ENCODE results near the gene TNK2.

DNA sequence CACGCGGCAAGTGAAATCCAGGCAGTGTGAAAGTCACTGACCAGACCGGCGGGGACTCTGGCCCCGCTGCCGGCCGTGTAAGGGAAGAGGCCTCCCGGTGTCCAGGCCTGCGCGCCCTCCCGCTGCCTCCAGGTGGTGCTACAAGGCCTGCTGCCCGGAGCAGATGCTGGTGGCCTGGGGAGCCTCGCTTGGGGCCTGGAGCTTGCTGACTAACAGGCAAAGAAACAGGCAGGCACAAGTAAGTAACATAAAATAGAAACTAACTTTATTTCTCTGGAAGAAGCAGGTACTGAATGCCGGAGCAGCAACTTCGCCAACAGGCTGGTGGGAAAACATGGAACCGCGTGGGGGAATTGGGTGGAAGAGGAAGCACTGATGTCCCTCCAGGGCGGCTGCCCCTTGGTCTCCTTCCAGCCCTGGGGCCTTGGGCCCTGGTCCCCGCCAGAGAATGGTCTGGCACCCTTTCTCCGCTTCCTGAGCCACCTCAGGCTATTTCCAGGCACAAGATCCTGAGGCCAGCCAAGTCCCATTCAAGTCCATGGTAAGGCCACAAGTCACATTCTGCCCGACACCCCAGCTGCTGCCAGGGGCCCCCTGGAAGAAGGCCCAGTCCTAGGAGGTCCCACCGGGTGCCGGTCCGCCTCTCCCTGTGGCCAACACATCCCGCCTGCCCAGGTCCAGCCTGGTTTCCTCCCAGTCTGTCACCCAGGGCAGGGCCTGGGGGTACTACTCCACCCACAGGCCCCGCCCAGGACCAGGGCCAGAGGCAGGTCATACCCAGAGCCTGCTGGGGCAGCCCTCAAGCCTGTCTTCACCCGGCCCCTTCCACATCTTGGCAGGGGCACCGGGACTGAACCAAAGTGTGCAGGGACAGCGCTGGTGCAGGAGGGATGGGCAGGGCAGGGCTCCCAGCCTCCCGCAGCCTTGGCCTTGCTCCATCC is 45.0 kb downstream of the TNK2 start:
- TF ChIP-seq, protein P1, sequence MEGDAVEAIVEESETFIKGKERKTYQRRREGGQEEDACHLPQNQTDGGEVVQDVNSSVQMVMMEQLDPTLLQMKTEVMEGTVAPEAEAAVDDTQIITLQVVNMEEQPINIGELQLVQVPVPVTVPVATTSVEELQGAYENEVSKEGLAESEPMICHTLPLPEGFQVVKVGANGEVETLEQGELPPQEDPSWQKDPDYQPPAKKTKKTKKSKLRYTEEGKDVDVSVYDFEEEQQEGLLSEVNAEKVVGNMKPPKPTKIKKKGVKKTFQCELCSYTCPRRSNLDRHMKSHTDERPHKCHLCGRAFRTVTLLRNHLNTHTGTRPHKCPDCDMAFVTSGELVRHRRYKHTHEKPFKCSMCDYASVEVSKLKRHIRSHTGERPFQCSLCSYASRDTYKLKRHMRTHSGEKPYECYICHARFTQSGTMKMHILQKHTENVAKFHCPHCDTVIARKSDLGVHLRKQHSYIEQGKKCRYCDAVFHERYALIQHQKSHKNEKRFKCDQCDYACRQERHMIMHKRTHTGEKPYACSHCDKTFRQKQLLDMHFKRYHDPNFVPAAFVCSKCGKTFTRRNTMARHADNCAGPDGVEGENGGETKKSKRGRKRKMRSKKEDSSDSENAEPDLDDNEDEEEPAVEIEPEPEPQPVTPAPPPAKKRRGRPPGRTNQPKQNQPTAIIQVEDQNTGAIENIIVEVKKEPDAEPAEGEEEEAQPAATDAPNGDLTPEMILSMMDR (IDR thresholded peaks at IDR 0.05; ENCODE audit: low read length), result peak; percentile 98
- TF ChIP-seq EZH2 (IDR thresholded peaks at IDR 0.05; ENCODE audit: borderline replicate concordance, low read length), result no peak
